GM23338 (cell line): ENCODE data around the gene STK24. TPM values are rescaled to one million over a fixed set of nuclear protein-coding genes. Genes with fewer than 3 reads are reported as not detected.

Experiments used
- ATAC-seq: fragments of 200-7000 bp; cut with Tn5 transposase; 3 replicates; pipeline ENCODE4 v1.9.1; 2020
- DNase-seq: peaks from one replicate; pipeline ENCODE4 v3.0.0-alpha.2; 2015; ENCODE audit warnings: low spot score
- H2AFZ ChIP-seq: fragments of 200-600 bp; sonication (generic); 2 replicates; pipeline ENCODE4 v1.8.0; 2016; ENCODE audit warnings: antibody characterized with exemption, mild to moderate bottlenecking, moderate library complexity
- H3F3A ChIP-seq: fragments of 200-600 bp; sonication (generic); replicated peaks from 2 replicates; pipeline ENCODE4 v1.8.0; 2017; ENCODE audit warnings: antibody characterized with exemption, mixed run types, low read depth
- H3K27ac ChIP-seq: fragments of 200-600 bp; sonication (generic); 2 replicates; pipeline ENCODE4 v1.6.1; 2016; ENCODE audit warnings: low read depth
- H3K27me3 ChIP-seq: fragments of 200-600 bp; sonication (generic); 2 replicates; pipeline ENCODE4 v1.8.0; 2016; ENCODE audit warnings: mild to moderate bottlenecking, mixed run types, moderate library complexity; ENCODE audit not compliant: insufficient read depth
- H3K36me3 ChIP-seq: fragments of 200-600 bp; sonication (generic); 2 replicates; pipeline ENCODE4 v1.8.0; 2016; ENCODE audit warnings: mild to moderate bottlenecking; ENCODE audit not compliant: insufficient read depth
- H3K4me1 ChIP-seq: fragments of 200-600 bp; sonication (generic); 2 replicates; pipeline ENCODE4 v1.8.0; 2016; ENCODE audit warnings: mild to moderate bottlenecking, moderate library complexity; ENCODE audit not compliant: insufficient read depth
- H3K4me2 ChIP-seq: fragments of 200-600 bp; sonication (generic); 2 replicates; pipeline ENCODE4 v1.7.1; 2017; ENCODE audit warnings: mixed run types
- H3K4me3 ChIP-seq: fragments of 200-600 bp; sonication (generic); 2 replicates; pipeline ENCODE4 v1.6.1; 2016; ENCODE audit warnings: mixed run types
- H3K79me2 ChIP-seq: fragments of 200-600 bp; sonication (generic); replicated peaks from 2 replicates; pipeline ENCODE4 v1.8.0; 2017; ENCODE audit warnings: mild to moderate bottlenecking; ENCODE audit not compliant: insufficient read depth
- H3K9me2 ChIP-seq: fragments of 200-600 bp; sonication (generic); 2 replicates; pipeline ENCODE4 v1.8.0; 2017; ENCODE audit not compliant: insufficient read depth
- H4K20me1 ChIP-seq: fragments of 200-600 bp; sonication (generic); replicated peaks from 2 replicates; pipeline ENCODE4 v1.8.0; 2017; ENCODE audit warnings: mild to moderate bottlenecking; ENCODE audit not compliant: insufficient read depth
- H3K27ac Mint-ChIP-seq: 2 replicates; pipeline ENCODE4 v1.8.0; 2020; ENCODE audit warnings: inconsistent platforms, mild to moderate bottlenecking, moderate library complexity, mixed read lengths
- H3K27me3 Mint-ChIP-seq: 3 replicates; pipeline ENCODE4 v1.8.0; 2022; ENCODE audit warnings: low read depth, mild to moderate bottlenecking, moderate library complexity, mixed read lengths, inconsistent platforms; ENCODE audit not compliant: insufficient read depth, poor library complexity
- H3K36me3 Mint-ChIP-seq: 3 replicates; pipeline ENCODE4 v1.8.0; 2021; ENCODE audit warnings: low read depth, mild to moderate bottlenecking, inconsistent platforms, moderate library complexity, mixed read lengths
- H3K4me1 Mint-ChIP-seq: 3 replicates; pipeline ENCODE4 v1.8.0; 2020; ENCODE audit warnings: mild to moderate bottlenecking, inconsistent platforms, mixed read lengths
- H3K4me3 Mint-ChIP-seq: 3 replicates; pipeline ENCODE4 v1.8.0; 2021; ENCODE audit warnings: moderate library complexity, mild to moderate bottlenecking, inconsistent platforms, mixed read lengths
- H3K9me3 Mint-ChIP-seq: 3 replicates; pipeline ENCODE4 v1.8.0; 2020; ENCODE audit warnings: moderate library complexity, mild to moderate bottlenecking, inconsistent platforms, mixed read lengths
- CREB1 ChIP-seq: fragments of 250-450 bp; sonication (Bioruptor Pico); IDR thresholded peaks from 2 replicates; pipeline ENCODE4 v1.5.0; 2020; ENCODE audit warnings: low read depth, mild to moderate bottlenecking, moderate library complexity
- ETS1 ChIP-seq: IDR thresholded peaks from 2 replicates; pipeline ENCODE4 v1.6.1; 2016; ENCODE audit warnings: antibody characterized with exemption
- EZH2 ChIP-seq: fragments of 200-600 bp; sonication (generic); IDR thresholded peaks from one replicate; pipeline ENCODE4 v1.8.0; 2017; ENCODE audit warnings: antibody characterized with exemption, mild to moderate bottlenecking, low read depth; ENCODE audit not compliant: unreplicated experiment
- EZH2phosphoT487 ChIP-seq: fragments of 200-600 bp; sonication (generic); IDR thresholded peaks from one replicate; pipeline ENCODE4 v1.8.1; 2018; ENCODE audit warnings: antibody characterized with exemption; ENCODE audit not compliant: unreplicated experiment
- JUNB ChIP-seq: IDR thresholded peaks from one replicate; pipeline ENCODE4 v1.6.1; 2016; ENCODE audit warnings: antibody characterized with exemption; ENCODE audit not compliant: unreplicated experiment
- NANOG ChIP-seq: IDR thresholded peaks from 2 replicates; pipeline ENCODE4 v1.6.1; 2016; ENCODE audit warnings: antibody characterized with exemption, borderline replicate concordance
- POLR2AphosphoS5 ChIP-seq: IDR thresholded peaks from 2 replicates; pipeline ENCODE4 v1.6.1; 2016; ENCODE audit warnings: antibody characterized with exemption, low read depth
- STAT1 ChIP-seq: IDR thresholded peaks from one replicate; pipeline ENCODE4 v1.6.1; 2016; ENCODE audit warnings: antibody characterized with exemption; ENCODE audit not compliant: unreplicated experiment
- ZNF114 ChIP-seq: fragments of 250-450 bp; sonication (Bioruptor Pico); IDR thresholded peaks from 2 replicates; pipeline ENCODE4 v1.5.0; 2020; ENCODE audit warnings: mild to moderate bottlenecking, moderate library complexity
- ZNF331 ChIP-seq: fragments of 250-450 bp; sonication (Bioruptor Pico); IDR thresholded peaks from 2 replicates; pipeline ENCODE4 v1.5.0; 2020; ENCODE audit warnings: low read depth, mild to moderate bottlenecking, moderate library complexity
- ZNF462 ChIP-seq: fragments of 250-450 bp; sonication (Bioruptor Pico); IDR thresholded peaks from 2 replicates; pipeline ENCODE4 v1.5.0; 2020; ENCODE audit warnings: mild to moderate bottlenecking, moderate library complexity
- polyA plus RNA-seq: library from polyadenylated mRNA; unstranded; fragments of >200 nt; fragmentation: Nextera tagmentation; extraction: Ambion mirVana; gene quantifications from 2 replicates; pipeline ENCODE4 v1.2.1, GENCODE V29; 2016
- total RNA-seq: library from RNA; depleted of rRNA; stranded (reverse); fragments of >200 nt; shearing (Covaris generic); gene quantifications from 2 replicates; pipeline ENCODE4 v1.2.3, GENCODE V29; 2014
- TF ChIP-seq, protein P1 (sequence below), 2 experiments: fragments of 200-600 bp in 1 of 2; sonication (generic) in 1 of 2; conservative IDR thresholded peaks; 2 replicates each; pipeline versions ENCODE4 v1.5.1 to v1.6.1; 2016 to 2017; ENCODE audit warnings: antibody characterized with exemption in 2 of 2, low read depth in 2 of 2, mild to moderate bottlenecking in 2 of 2, moderate library complexity in 1 of 2
- TF ChIP-seq, protein P2 (sequence below): IDR thresholded peaks from one replicate; pipeline ENCODE4 v1.6.1; 2018; ENCODE audit warnings: antibody characterized with exemption; ENCODE audit not compliant: unreplicated experiment

STK24 gene
- total and polyA plus RNA-seq, 2 experiments from 2014 or later = 56.5 to 144 TPM

GRCh38 chr13:98410612-98411011, 166.3 kb downstream of the STK24 start:
- Histone ChIP-seq H3K4me3 (no peak overlapping the region), H3K4me2 (no peak overlapping the region), H4K20me1 (no peaks in the 10 kb centered on the region; the same call in 1 of the 2 replicates), H2AFZ (no peak overlapping the region), H3K4me1 (no peaks in the 10 kb centered on the region), H3K27me3 (no peaks in the 10 kb centered on the region), H3K36me3 (no peaks in the 10 kb centered on the region; the same call in 1 of the 2 replicates), H3K9me2 (no peaks in the 10 kb centered on the region), H3F3A (no peaks in the 10 kb centered on the region), H3K79me2 (no peaks in the 10 kb centered on the region), H3K27ac (no peak overlapping the region)
- H3K27ac Mint-ChIP-seq = no peak overlapping the region
- ATAC-seq (no peak), DNase-seq (no peak)
- H3K27me3 Mint-ChIP-seq = peaks cover 4% of the 10 kb centered on the region
- TF ChIP-seq ZNF331 (CRISPR knock-in tag) = no peak
- no peak for TF ChIP-seq ZNF462 (CRISPR knock-in tag)
- no peak for TF ChIP-seq ETS1
- TF ChIP-seq, protein P1, sequence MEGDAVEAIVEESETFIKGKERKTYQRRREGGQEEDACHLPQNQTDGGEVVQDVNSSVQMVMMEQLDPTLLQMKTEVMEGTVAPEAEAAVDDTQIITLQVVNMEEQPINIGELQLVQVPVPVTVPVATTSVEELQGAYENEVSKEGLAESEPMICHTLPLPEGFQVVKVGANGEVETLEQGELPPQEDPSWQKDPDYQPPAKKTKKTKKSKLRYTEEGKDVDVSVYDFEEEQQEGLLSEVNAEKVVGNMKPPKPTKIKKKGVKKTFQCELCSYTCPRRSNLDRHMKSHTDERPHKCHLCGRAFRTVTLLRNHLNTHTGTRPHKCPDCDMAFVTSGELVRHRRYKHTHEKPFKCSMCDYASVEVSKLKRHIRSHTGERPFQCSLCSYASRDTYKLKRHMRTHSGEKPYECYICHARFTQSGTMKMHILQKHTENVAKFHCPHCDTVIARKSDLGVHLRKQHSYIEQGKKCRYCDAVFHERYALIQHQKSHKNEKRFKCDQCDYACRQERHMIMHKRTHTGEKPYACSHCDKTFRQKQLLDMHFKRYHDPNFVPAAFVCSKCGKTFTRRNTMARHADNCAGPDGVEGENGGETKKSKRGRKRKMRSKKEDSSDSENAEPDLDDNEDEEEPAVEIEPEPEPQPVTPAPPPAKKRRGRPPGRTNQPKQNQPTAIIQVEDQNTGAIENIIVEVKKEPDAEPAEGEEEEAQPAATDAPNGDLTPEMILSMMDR (conservative IDR thresholded peaks at IDR 0.05; ENCODE audit: low read depth in 2 of 2) = no peak
- TF ChIP-seq POLR2AphosphoS5 = no peak
- TF ChIP-seq JUNB = no peak
- no peak for TF ChIP-seq EZH2
- TF ChIP-seq, protein P2, sequence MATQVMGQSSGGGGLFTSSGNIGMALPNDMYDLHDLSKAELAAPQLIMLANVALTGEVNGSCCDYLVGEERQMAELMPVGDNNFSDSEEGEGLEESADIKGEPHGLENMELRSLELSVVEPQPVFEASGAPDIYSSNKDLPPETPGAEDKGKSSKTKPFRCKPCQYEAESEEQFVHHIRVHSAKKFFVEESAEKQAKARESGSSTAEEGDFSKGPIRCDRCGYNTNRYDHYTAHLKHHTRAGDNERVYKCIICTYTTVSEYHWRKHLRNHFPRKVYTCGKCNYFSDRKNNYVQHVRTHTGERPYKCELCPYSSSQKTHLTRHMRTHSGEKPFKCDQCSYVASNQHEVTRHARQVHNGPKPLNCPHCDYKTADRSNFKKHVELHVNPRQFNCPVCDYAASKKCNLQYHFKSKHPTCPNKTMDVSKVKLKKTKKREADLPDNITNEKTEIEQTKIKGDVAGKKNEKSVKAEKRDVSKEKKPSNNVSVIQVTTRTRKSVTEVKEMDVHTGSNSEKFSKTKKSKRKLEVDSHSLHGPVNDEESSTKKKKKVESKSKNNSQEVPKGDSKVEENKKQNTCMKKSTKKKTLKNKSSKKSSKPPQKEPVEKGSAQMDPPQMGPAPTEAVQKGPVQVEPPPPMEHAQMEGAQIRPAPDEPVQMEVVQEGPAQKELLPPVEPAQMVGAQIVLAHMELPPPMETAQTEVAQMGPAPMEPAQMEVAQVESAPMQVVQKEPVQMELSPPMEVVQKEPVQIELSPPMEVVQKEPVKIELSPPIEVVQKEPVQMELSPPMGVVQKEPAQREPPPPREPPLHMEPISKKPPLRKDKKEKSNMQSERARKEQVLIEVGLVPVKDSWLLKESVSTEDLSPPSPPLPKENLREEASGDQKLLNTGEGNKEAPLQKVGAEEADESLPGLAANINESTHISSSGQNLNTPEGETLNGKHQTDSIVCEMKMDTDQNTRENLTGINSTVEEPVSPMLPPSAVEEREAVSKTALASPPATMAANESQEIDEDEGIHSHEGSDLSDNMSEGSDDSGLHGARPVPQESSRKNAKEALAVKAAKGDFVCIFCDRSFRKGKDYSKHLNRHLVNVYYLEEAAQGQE = no peak
- no peak for TF ChIP-seq STAT1
- no peak for TF ChIP-seq CREB1
- no peak for TF ChIP-seq NANOG
- TF ChIP-seq EZH2phosphoT487 = no peak
- TF ChIP-seq ZNF114 = no peak
- H3K9me3 Mint-ChIP-seq = no peaks in the 10 kb centered on the region
- H3K4me3 Mint-ChIP-seq = no peak overlapping the region
- no peaks in the 10 kb centered on the region; the same call in 2 of the 3 replicates for H3K4me1 Mint-ChIP-seq
- H3K36me3 Mint-ChIP-seq = peaks cover 19% of the 10 kb centered on the region
